Karpas-422 (cell line): ENCODE results near the gene LAMA5. TPM values are rescaled to one million over a fixed set of nuclear protein-coding genes. Genes with fewer than 3 reads are reported as not detected.

Experiments
- DNase-seq: peaks from one replicate; pipeline ENCODE4 v3.0.0-alpha.2; 2015
- H2AFZ ChIP-seq: fragments of 200-600 bp; sonication (generic); 2 replicates; pipeline ENCODE4 v1.6.1; 2014; ENCODE audit warnings: antibody characterized with exemption, low read length, mixed read lengths
- H3K27ac ChIP-seq: fragments of 200-600 bp; sonication (generic); 2 replicates; pipeline ENCODE4 v1.5.1; 2014; ENCODE audit warnings: mild to moderate bottlenecking, low read length, moderate library complexity
- H3K27me3 ChIP-seq: fragments of 200-600 bp; sonication (generic); 2 replicates; pipeline ENCODE4 v1.6.1; 2014; ENCODE audit warnings: low read length, mixed read lengths
- H3K36me3 ChIP-seq: fragments of 200-600 bp; sonication (generic); 2 replicates; pipeline ENCODE4 v1.6.1; 2014; ENCODE audit warnings: low read length, mixed read lengths; ENCODE audit not compliant: insufficient read depth
- H3K4me1 ChIP-seq: fragments of 200-600 bp; sonication (generic); 2 replicates; pipeline ENCODE4 v1.6.1; 2014; ENCODE audit warnings: mild to moderate bottlenecking, low read length, mixed read lengths
- H3K4me2 ChIP-seq: fragments of 200-600 bp; sonication (generic); 2 replicates; pipeline ENCODE4 v1.6.1; 2014; ENCODE audit warnings: low read length, low read depth, mild to moderate bottlenecking; ENCODE audit not compliant: poor library complexity, severe bottlenecking
- H3K4me3 ChIP-seq: fragments of 200-600 bp; sonication (generic); 2 replicates; pipeline ENCODE4 v1.5.1; 2014; ENCODE audit warnings: mild to moderate bottlenecking, antibody characterized with exemption, low read length, mixed read lengths
- H3K79me2 ChIP-seq: fragments of 200-600 bp; sonication (generic); 2 replicates; pipeline ENCODE4 v1.6.1; 2014; ENCODE audit warnings: mild to moderate bottlenecking, low read length, mixed read lengths
- H3K9ac ChIP-seq: fragments of 200-600 bp; sonication (generic); 2 replicates; pipeline ENCODE4 v1.6.0; 2014; ENCODE audit warnings: low read length
- H3K9me2 ChIP-seq: fragments of 200-600 bp; sonication (generic), shearing (Covaris generic); replicated peaks from 2 replicates; pipeline ENCODE4 v1.6.0; 2014; ENCODE audit warnings: mild to moderate bottlenecking, low read length, moderate library complexity; ENCODE audit not compliant: insufficient read depth
- H3K9me3 ChIP-seq: fragments of 300-700, 200-600 bp; sonication (generic); 2 replicates; pipeline ENCODE4 v1.6.1; 2014; ENCODE audit warnings: low read length, mixed read lengths
- H4K20me1 ChIP-seq: fragments of 200-600 bp; sonication (generic); 2 replicates; pipeline ENCODE4 v1.6.1; 2014; ENCODE audit warnings: mild to moderate bottlenecking, antibody characterized with exemption, low read length, low read depth; ENCODE audit not compliant: insufficient read depth
- total RNA-seq: library from RNA; depleted of rRNA; stranded (reverse); fragments of >200 nt; shearing (Covaris generic); gene quantifications from 2 replicates; pipeline ENCODE4 v1.2.3, GENCODE V29; 2014; ENCODE audit warnings: low replicate concordance

LAMA5 gene
- total RNA-seq, 1 experiment from 2014 or later, result 17.5 TPM

DNA sequence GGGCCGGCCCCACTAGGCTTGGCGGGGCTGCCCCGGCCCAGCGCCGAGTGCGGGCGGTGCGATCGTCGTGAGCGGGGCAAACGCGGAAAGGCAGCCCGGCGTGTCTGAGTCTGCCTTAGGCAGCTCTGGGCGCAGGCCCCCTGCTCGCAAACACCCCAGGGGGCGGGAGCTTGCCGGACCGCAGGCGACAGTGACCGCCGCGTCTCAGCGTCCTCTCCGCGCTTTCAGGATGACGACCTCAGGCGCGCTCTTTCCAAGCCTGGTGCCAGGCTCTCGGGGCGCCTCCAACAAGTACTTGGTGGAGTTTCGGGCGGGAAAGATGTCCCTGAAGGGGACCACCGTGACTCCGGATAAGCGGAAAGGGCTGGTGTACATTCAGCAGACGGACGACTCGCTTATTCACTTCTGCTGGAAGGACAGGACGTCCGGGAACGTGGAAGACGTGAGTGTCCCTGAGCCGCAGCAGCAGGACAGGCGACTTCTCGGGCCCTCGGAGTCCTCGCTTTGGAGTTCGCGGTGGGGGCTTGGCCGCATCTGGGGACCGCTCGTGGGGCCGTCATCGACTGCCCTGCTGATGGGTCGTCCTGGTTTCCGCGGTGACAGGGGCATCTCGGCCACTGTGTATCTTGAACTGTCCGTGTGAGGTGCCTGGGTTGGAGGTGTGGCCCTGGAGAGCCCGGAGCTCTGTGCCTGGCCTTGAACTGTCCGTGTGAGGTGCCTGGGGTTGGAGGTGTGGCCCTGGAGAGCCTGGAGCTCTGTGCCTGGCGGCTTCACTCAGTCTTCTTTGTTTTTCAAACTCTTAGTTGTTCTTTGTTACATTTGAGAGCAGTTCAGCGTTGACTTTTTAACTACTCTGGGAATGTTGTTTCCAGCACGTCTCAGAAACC lies 63.5 kb downstream of the LAMA5 start:
- Histone ChIP-seq H4K20me1 (peaks cover 29% of the 10 kb centered on the region), H3K9ac (peak overlapping the region; percentile 83), H3K9me2 (no peaks in the 10 kb centered on the region), H3K27ac (no peak overlapping the region), H3K4me3 (peak overlapping the region; percentile 84), H3K4me1 (peaks cover 20% of the 10 kb centered on the region), H2AFZ (no peak overlapping the region), H3K27me3 (no peaks in the 10 kb centered on the region), H3K4me2 (peak overlapping the region; percentile 82), H3K36me3 (no peaks in the 10 kb centered on the region; the same call in 1 of the 2 replicates), H3K79me2 (peaks cover 31% of the 10 kb centered on the region), H3K9me3 (no peaks in the 10 kb centered on the region)
- peak; percentile 60 for DNase-seq

GRCh38 chr20:62303062-62303339 lies 64.1 kb downstream of the LAMA5 start:
- no peaks in the 10 kb centered on the region for H3K27me3 ChIP-seq
- DNase-seq, result no peak
- H3K4me2 ChIP-seq, result peak overlapping the region; percentile 82
- peak overlapping the region; percentile 84 for H3K4me3 ChIP-seq
- no peak overlapping the region for H3K27ac ChIP-seq
- peaks cover 31% of the 10 kb centered on the region for H3K79me2 ChIP-seq
- no peaks in the 10 kb centered on the region for H3K9me2 ChIP-seq
- no peaks in the 10 kb centered on the region for H3K9me3 ChIP-seq
- H4K20me1 ChIP-seq, result peaks cover 29% of the 10 kb centered on the region
- no peak overlapping the region for H2AFZ ChIP-seq
- H3K9ac ChIP-seq, result peak overlapping the region; percentile 83
- no peaks in the 10 kb centered on the region; the same call in 1 of the 2 replicates for H3K36me3 ChIP-seq
- peaks cover 20% of the 10 kb centered on the region for H3K4me1 ChIP-seq

DNA sequence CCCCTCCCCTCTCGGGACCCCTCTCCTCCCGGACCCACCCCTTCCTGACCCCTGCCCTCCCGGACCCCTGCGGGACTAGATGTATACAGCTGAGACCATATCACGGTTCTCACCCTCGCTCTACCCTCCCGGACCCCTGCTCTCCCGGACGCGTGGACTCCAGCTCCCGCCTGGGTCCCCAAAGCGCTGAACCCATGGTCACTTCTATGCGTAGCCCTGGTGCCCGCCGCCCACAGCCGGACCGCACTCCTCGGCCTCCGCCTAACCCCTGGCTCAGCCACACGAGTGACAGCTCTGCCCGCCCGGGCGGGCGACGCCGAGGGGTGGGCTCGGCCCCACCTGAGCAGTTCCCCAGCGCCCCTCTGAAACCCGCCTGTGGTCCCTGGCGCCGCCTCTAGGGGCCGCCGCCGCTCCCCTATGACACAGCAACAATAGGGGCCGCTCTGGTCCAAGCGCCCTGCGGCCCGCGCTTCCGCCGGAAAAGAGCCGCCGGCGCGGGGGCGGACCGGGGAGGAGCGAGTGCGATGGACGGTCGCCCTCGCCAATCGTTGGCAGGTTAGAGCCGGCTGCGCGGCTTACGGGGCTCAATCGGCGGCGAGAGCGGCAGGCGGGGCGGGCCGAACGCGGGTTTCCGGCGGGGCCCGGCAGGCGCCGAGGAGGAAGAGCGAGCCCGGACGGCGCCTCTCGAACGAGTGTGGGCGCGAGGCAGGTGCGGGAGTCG lies 64.6 kb downstream of the LAMA5 start, which contains the start of gene ADRM1:
TSS of gene ADRM1 (plus strand) at position 657 of the 721 bp plus-strand sequence. CDS start 572 bp downstream, outside the sequence.
- H4K20me1 ChIP-seq, result peaks cover 29% of the 10 kb centered on the region
- H3K27me3 ChIP-seq, result no peaks in the 10 kb centered on the region
- peak within 1 kb of the TSS; percentile 58 for H3K27ac ChIP-seq
- no peaks in the 10 kb centered on the region for H3K9me3 ChIP-seq
- peak within 1 kb of the TSS; percentile 84 for H3K4me3 ChIP-seq
- no peaks in the 10 kb centered on the region; the same call in 1 of the 2 replicates for H3K36me3 ChIP-seq
- H3K79me2 ChIP-seq, result peaks cover 31% of the 10 kb centered on the region
- DNase-seq, result peak; percentile 98
- H3K9me2 ChIP-seq, result no peaks in the 10 kb centered on the region
- peak within 1 kb of the TSS; percentile 83 for H3K9ac ChIP-seq
- peaks cover 20% of the 10 kb centered on the region for H3K4me1 ChIP-seq
- H3K4me2 ChIP-seq, result peak within 1 kb of the TSS; percentile 98
- peak within 1 kb of the TSS; percentile 99 for H2AFZ ChIP-seq

- Histone ChIP-seq H3K9me2 (no peaks in the 10 kb centered on the region), H3K4me1 (peaks cover 20% of the 10 kb centered on the region), H2AFZ (peak overlapping the region; percentile 99; the same call in 1 of the 2 replicates), H3K4me2 (peak overlapping the region; percentile 98), H3K79me2 (peaks cover 31% of the 10 kb centered on the region), H3K9me3 (no peaks in the 10 kb centered on the region), H3K4me3 (peak overlapping the region; percentile 80), H3K27me3 (no peaks in the 10 kb centered on the region), H4K20me1 (peaks cover 29% of the 10 kb centered on the region), H3K36me3 (no peaks in the 10 kb centered on the region; the same call in 1 of the 2 replicates), H3K9ac (peak overlapping the region; percentile 83), H3K27ac (peak overlapping the region; percentile 58)
- peak; percentile 96 for DNase-seq
These were observed 65.3 kb downstream of the LAMA5 start for GRCh38 chr20:62301773-62302340.

DNA sequence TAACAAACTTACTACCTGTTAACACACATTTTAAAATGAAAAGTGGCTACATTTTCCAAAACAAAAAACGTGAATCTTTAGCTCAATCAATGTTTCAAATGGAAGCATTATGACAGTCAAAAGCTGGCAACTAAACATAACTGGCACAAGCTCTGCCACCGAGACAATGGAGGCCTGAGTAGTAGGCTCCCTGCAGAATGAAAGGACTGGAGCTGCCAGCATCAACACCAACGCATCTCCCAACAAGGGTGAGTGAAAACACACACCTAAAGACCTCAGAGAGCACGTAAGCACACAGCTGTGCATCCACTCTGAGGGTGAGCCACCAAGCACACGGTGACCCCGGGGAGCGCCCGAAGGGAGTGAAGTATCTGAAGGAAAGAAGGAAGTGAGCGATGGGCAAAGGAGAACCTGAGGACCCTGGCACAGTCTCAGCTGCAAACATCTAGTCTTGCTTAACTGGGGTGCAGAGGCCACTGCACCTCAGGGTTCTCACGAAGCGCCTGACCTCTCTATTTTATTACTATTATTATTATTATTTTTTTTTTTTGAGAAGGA lies 65.9 kb downstream of the LAMA5 start:
- Histone ChIP-seq H3K27ac (no peak overlapping the region), H3K79me2 (peaks cover 31% of the 10 kb centered on the region), H4K20me1 (peaks cover 29% of the 10 kb centered on the region), H3K9me3 (no peaks in the 10 kb centered on the region), H3K27me3 (no peaks in the 10 kb centered on the region), H3K9me2 (no peaks in the 10 kb centered on the region), H3K4me1 (peaks cover 25% of the 10 kb centered on the region), H3K4me2 (no peak overlapping the region), H3K4me3 (no peak overlapping the region), H3K9ac (no peak overlapping the region), H2AFZ (no peak overlapping the region), H3K36me3 (no peaks in the 10 kb centered on the region; the same call in 1 of the 2 replicates)
- no peak for DNase-seq

DNA sequence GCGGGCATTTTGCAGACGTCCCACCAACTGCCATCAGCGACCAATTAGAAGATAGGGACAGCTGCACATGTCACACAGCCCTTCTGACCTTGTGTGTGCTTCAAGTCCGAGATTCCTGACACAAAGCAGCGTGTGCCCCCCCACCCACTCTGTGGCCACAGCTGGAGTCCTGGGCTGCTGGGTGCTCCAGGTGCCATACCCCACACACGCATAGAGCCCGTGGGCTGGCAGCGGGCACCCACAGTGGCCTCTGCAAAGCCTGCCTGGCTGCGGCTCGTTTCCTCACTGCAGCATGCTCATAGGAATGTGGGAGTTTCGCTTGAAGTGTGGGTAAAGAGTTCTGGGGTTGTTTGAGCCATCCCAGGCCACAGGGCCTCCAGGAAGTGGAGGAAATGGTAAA lies 66.8 kb downstream of the LAMA5 start:
- Histone ChIP-seq H3K27ac (no peak overlapping the region), H3K4me3 (no peak overlapping the region), H3K36me3 (no peaks in the 10 kb centered on the region; the same call in 1 of the 2 replicates), H3K9me2 (no peaks in the 10 kb centered on the region), H2AFZ (no peak overlapping the region), H3K27me3 (no peaks in the 10 kb centered on the region), H3K9me3 (no peaks in the 10 kb centered on the region), H3K79me2 (peaks cover 23% of the 10 kb centered on the region), H3K4me1 (peaks cover 33% of the 10 kb centered on the region), H4K20me1 (peaks cover 21% of the 10 kb centered on the region), H3K4me2 (no peak overlapping the region), H3K9ac (no peak overlapping the region)
- no peak for DNase-seq

DNA sequence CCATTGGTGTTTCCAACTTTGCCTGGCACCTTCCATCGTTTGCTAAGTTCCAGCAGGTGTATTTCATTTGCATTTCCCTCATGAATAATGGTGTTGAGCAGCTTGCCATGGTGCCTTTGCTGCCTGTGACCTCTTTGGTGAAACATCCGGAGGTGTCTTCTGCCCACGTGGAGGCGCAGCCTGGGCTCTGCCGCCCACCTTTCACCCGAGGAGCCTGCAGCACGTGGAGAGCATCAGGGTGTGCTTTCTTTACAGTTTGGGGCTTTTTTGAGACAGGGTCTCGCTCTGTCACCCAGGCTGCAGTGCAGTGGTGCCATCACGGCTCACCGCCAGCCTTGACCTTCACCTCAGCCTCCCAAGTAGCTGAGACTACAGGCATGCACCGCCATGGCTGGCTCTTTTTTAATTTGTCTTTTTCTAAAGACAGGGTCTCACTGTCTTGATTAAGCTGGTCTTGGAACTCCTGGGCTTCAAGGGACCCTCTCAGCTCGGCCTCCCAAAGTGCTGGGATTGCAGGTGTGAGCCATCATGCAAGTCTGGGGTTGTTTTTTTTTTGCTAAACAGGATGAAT lies 67.4 kb downstream of the LAMA5 start:
- Histone ChIP-seq H3K4me2 (no peak overlapping the region), H3K9me2 (no peaks in the 10 kb centered on the region), H3K9ac (no peak overlapping the region), H3K4me3 (no peak overlapping the region), H4K20me1 (peaks cover 15% of the 10 kb centered on the region), H3K9me3 (no peaks in the 10 kb centered on the region), H3K79me2 (peaks cover 18% of the 10 kb centered on the region), H3K36me3 (no peaks in the 10 kb centered on the region; the same call in 1 of the 2 replicates), H3K4me1 (peaks cover 30% of the 10 kb centered on the region), H3K27ac (no peak overlapping the region), H2AFZ (no peak overlapping the region), H3K27me3 (no peaks in the 10 kb centered on the region)
- no peak for DNase-seq
